WERI-Rb-1 (cell line): ENCODE data around the gene CHMP3.
"Not testable (repeated sequence)": the region's sequence is repeated elsewhere in the genome, so short reads cannot be mapped to it uniquely, and the experiment has no call there.

Source experiments
- DNase-seq: peaks from one replicate; pipeline ENCODE4 v3.0.0-alpha.2; 2020
- H3K27ac ChIP-seq: fragments of 250-450 bp; sonication (Bioruptor Pico); 2 replicates; pipeline ENCODE4 v1.5.1; 2020; ENCODE audit warnings: mild to moderate bottlenecking, moderate library complexity
- H3K27me3 ChIP-seq: fragments of 250-450 bp; sonication (Bioruptor Pico); 2 replicates; pipeline ENCODE4 v1.5.1; 2021; ENCODE audit warnings: mild to moderate bottlenecking, low read depth, moderate library complexity; ENCODE audit not compliant: insufficient read depth, severe bottlenecking
- H3K36me3 ChIP-seq: fragments of 250-450 bp; sonication (Bioruptor Pico); 2 replicates; pipeline ENCODE4 v1.5.1; 2020; ENCODE audit warnings: mild to moderate bottlenecking, moderate library complexity
- H3K4me3 ChIP-seq: 2 replicates; pipeline ENCODE4 v1.5.1; 2011; ENCODE audit warnings: low read depth, mild to moderate bottlenecking, control low read depth, low read length
- H3K9me3 ChIP-seq: fragments of 250-450 bp; sonication (Bioruptor Pico); 2 replicates; pipeline ENCODE4 v1.5.1; 2021; ENCODE audit warnings: mild to moderate bottlenecking, moderate library complexity; ENCODE audit not compliant: severe bottlenecking
- TF ChIP-seq, protein P1 (sequence below): IDR thresholded peaks from 2 replicates; pipeline ENCODE4 v1.5.1; 2011; ENCODE audit warnings: low read depth, mild to moderate bottlenecking, control low read depth, inconsistent platforms, low read length

CHMP3 gene

DNA sequence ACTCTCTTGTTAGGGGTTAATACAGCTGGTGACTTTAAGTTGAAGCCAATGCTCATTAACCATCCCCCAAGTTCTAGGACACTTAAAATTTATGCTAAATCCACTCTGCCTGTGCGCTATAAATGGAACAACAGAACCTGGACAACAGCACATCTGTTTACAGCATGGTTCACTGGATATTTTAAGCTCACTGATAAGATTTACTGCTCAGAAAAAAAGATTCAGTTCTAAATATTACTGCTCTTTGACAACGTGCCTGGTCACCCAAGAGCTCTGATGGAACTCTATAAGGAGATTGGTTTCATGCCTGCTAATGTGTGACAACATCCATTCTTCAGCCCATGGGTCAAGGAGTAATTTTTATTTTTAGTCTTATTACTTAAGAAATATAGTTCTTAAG lies 32.9 kb upstream of the CHMP3 start:
- DNase-seq, result no peak
- Histone ChIP-seq H3K27me3 (no peaks in the 10 kb centered on the region), H3K27ac (no peak overlapping the region), H3K9me3 (no peaks in the 10 kb centered on the region), H3K36me3 (no peaks in the 10 kb centered on the region), H3K4me3 (no peak overlapping the region)
- TF ChIP-seq, protein P1, sequence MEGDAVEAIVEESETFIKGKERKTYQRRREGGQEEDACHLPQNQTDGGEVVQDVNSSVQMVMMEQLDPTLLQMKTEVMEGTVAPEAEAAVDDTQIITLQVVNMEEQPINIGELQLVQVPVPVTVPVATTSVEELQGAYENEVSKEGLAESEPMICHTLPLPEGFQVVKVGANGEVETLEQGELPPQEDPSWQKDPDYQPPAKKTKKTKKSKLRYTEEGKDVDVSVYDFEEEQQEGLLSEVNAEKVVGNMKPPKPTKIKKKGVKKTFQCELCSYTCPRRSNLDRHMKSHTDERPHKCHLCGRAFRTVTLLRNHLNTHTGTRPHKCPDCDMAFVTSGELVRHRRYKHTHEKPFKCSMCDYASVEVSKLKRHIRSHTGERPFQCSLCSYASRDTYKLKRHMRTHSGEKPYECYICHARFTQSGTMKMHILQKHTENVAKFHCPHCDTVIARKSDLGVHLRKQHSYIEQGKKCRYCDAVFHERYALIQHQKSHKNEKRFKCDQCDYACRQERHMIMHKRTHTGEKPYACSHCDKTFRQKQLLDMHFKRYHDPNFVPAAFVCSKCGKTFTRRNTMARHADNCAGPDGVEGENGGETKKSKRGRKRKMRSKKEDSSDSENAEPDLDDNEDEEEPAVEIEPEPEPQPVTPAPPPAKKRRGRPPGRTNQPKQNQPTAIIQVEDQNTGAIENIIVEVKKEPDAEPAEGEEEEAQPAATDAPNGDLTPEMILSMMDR, result no peak

- H3K4me3 ChIP-seq, result no peak overlapping the region
- H3K36me3 ChIP-seq, result no peaks in the 10 kb centered on the region
- DNase-seq, result no peak
- no peaks in the 10 kb centered on the region for H3K9me3 ChIP-seq
- TF ChIP-seq, protein P1, result no peak
- H3K27me3 ChIP-seq, result no peaks in the 10 kb centered on the region
- no peak overlapping the region for H3K27ac ChIP-seq
Observed at GRCh38 chr2:86593266-86593665, 30.0 kb upstream of the CHMP3 start.

GRCh38 chr2:86592547-86593230 lies 29.4 kb upstream of the CHMP3 start:
- Histone ChIP-seq H3K9me3 (no peaks in the 10 kb centered on the region), H3K27me3 (no peaks in the 10 kb centered on the region), H3K27ac (no peak overlapping the region), H3K36me3 (no peaks in the 10 kb centered on the region), H3K4me3 (no peak overlapping the region)
- no peak for DNase-seq
- TF ChIP-seq, protein P1, result no peak

- H3K9me3 ChIP-seq, H3K27ac ChIP-seq, DNase-seq, H3K36me3 ChIP-seq, H3K27me3 ChIP-seq, H3K4me3 ChIP-seq: not testable (repeated sequence)
Observed at GRCh38 chr2:86589701-86590100, 26.5 kb upstream of the CHMP3 start.

DNA sequence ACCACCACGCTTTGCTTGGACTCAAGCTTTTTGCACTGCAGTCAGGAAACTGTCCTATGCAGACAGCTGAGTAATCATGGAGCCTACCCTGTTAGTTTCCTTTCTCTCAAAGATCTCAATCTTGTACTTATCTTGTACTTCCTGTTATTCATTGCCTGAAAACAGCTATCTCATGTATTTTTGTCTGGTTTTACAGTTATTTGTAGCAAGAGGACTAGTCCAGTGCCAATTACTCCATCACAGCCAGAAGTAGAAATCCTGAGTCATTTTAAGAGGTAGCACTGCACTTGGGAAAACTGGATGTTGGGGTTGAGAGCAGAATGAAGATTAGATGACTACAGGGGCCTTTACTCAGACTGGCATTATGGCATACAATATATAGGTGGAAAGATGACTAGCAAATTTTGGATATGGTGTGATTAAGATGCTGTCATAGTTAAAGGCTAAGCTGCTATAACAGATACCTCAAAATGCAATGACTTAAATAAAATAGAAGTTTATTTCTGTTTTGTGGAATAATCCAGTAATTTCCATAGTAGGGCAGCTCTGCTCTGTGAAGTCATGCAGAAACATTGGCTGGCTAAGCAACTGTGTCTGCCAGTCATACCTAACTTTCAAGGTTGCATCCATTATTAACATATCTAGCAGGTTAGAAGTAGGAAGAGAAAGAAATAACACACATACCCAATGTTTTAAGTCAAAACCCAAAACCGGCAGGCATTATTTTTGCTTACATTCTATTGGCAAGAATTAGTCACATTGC lies 21.1 kb upstream of the CHMP3 start:
- Histone ChIP-seq H3K4me3 (no peak overlapping the region), H3K27me3 (no peaks in the 10 kb centered on the region), H3K9me3 (no peaks in the 10 kb centered on the region), H3K27ac (no peak overlapping the region), H3K36me3 (no peaks in the 10 kb centered on the region)
- no peak for DNase-seq
- TF ChIP-seq, protein P1, result no peak

GRCh38 chr2:86580560-86580959 lies 17.3 kb upstream of the CHMP3 start:
- no peak overlapping the region for H3K4me3 ChIP-seq
- no peak overlapping the region for H3K27ac ChIP-seq
- H3K36me3 ChIP-seq, result no peaks in the 10 kb centered on the region

More at GRCh38 chr2:86580560-86580959, 17.3 kb upstream of the CHMP3 start:
- TF ChIP-seq, protein P1, result no peak
- Histone ChIP-seq H3K27me3 (no peaks in the 10 kb centered on the region), H3K9me3 (peaks cover 8% of the 10 kb centered on the region)
- no peak for DNase-seq
